Measurements from ENCODE around the gene CTTNBP2.

CTTNBP2 gene

GRCh38 chr7:117796889-117797288 is 76.4 kb downstream of the CTTNBP2 start:
- DNase-seq, result no peak
- in situ Hi-C loops (cut with MboI; ENCODE audit: low pct_unique_long_range_greater_than_20kb, low sequenced_read_pairs), result no loop called here

DNA sequence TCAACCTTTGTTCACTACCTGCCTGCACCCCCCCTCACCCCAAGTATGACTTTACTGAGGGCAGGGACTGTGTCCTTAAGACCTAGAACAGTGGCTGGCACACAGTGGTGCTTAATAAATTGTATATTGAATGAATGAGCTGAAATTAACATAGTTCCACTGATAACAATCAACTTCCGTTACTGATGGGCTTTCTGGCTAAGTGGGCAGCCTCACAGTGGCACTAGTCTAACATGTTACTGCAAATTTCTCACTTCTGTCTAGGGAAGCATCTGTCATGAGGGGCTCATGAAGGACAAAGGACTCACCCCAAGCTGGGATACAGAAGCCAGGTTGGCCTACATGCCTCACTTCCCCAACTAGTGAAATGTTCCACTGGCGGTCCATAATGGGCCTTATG is 79.3 kb downstream of the CTTNBP2 start:
- in situ Hi-C loops (cut with MboI; ENCODE audit: low pct_unique_long_range_greater_than_20kb, low sequenced_read_pairs), result no loop called here
- peak; percentile 12 for DNase-seq

- in situ Hi-C loops (cut with MboI; ENCODE audit: low pct_unique_long_range_greater_than_20kb, low sequenced_read_pairs), result no loop called here
- no peak for DNase-seq
These were observed 79.7 kb downstream of the CTTNBP2 start for GRCh38 chr7:117793521-117793920.

GRCh38 chr7:117791877-117792780 is 81.1 kb downstream of the CTTNBP2 start:
- in situ Hi-C loops (cut with MboI; ENCODE audit: low pct_unique_long_range_greater_than_20kb, low sequenced_read_pairs), result no loop called here
- DNase-seq, result peak; percentile 98

DNA sequence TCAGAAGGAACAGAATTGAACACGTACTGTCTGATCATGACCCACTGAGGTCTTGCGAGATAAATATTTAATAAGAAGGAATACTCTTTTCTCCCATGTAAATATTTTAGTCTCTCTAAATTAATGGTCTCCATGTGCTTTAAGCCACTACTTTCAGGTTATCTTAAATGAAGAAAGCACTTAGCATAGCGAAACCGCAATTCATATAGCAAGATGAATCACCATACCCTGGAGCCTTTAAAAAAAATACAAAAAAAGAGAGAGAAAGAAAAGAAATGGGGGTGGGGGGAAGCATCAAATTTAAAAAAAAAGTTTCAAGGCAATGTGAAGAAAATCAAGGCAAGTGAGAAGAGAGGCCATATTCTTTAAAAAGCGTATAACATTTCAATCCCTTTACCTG is 82.5 kb downstream of the CTTNBP2 start:
- no peak for DNase-seq
- in situ Hi-C loops (cut with MboI; ENCODE audit: low pct_unique_long_range_greater_than_20kb, low sequenced_read_pairs), result no loop called here

DNA sequence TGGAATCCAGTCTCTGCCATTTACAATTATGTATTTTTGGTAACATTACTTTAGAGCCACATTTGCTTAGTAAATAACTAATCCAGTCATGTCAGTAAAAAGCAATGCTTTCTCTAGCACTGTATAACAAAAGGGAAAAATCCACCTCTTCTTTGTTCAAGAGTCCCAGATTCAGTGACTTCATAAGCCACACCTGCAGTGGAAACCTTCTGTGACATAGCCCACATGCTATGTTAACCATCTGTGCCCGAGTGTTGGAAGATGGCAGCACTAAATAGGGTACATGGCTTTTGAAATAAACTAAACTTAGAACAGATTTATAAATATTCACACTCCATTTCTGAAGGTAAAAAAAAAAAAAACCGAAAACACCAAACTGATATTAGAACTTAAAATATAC is 83.0 kb downstream of the CTTNBP2 start:
- in situ Hi-C loops (cut with MboI; ENCODE audit: low pct_unique_long_range_greater_than_20kb, low sequenced_read_pairs), result no loop called here
- DNase-seq, result no peak

DNA sequence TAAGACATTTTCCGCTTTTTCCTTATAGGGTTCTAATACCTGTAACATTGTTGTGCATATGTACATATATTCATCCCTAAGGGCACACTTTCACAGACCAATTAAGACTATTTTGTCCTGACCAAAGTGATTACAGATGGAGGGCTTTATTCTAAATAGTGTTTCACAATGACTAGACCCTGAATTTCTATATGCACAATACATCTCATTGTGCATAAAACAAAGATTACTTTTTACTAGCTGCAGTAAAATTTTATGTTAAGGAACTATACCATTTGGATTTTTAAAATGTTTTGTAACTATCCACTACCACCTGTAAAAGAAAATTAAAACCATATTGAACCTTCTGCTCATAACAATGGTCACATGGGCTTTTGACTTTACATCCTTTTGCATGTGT is 87.8 kb downstream of the CTTNBP2 start:
- no peak for DNase-seq
- in situ Hi-C loops (cut with MboI; ENCODE audit: low pct_unique_long_range_greater_than_20kb, low sequenced_read_pairs), result no loop called here

DNA sequence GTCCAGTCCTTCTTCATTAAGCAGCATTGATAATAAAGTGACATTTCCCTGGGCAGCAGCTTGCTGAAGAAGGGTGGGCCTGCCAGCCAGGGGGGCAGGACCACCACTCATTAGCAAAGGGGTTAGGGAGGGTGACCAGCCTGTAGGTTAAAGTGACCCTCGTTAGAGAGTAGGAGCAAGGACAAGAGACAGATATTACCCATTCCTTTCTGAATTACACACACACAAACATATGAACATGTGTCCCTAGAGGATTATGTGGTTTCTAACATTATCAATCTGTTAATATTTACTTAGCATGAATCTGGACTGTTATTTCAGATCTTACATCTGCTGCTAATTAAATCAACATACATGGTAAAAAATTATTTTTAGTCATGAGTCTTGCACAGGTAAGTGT is 88.9 kb downstream of the CTTNBP2 start:
- in situ Hi-C loops (cut with MboI; ENCODE audit: low pct_unique_long_range_greater_than_20kb, low sequenced_read_pairs), result no loop called here

GRCh38 chr7:117782761-117783160 is 90.5 kb downstream of the CTTNBP2 start:
- in situ Hi-C loops (cut with MboI; ENCODE audit: low pct_unique_long_range_greater_than_20kb, low sequenced_read_pairs), result no loop called here
- no peak for DNase-seq

More for the DNA sequence above, 88.9 kb downstream of the CTTNBP2 start:
- DNase-seq, result no peak

GRCh38 chr7:117781707-117782106 is 91.5 kb downstream of the CTTNBP2 start:
- in situ Hi-C loops (cut with MboI; ENCODE audit: low pct_unique_long_range_greater_than_20kb, low sequenced_read_pairs), result no loop called here
- no peak for DNase-seq

DNA sequence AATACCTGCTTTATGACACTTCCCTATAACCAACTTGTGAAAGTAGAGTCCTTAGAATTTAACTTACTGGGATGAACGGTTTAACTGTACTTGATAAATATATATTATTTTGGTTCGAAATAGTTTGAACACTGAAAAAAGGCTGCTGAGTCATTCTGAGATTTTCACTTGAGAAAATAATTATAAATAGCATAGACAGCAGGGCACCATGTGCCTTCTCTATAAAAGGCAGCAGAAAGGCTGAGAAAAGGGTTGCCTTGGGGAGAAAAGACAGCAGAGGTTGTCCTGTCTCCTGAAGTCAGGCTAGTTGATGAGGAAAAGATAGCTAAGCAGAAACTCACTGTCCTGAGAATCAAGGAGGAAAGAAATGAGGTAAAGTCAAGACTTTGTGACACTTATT is 92.4 kb downstream of the CTTNBP2 start:
- in situ Hi-C loops (cut with MboI; ENCODE audit: low pct_unique_long_range_greater_than_20kb, low sequenced_read_pairs), result no loop called here
- DNase-seq, result no peak

DNA sequence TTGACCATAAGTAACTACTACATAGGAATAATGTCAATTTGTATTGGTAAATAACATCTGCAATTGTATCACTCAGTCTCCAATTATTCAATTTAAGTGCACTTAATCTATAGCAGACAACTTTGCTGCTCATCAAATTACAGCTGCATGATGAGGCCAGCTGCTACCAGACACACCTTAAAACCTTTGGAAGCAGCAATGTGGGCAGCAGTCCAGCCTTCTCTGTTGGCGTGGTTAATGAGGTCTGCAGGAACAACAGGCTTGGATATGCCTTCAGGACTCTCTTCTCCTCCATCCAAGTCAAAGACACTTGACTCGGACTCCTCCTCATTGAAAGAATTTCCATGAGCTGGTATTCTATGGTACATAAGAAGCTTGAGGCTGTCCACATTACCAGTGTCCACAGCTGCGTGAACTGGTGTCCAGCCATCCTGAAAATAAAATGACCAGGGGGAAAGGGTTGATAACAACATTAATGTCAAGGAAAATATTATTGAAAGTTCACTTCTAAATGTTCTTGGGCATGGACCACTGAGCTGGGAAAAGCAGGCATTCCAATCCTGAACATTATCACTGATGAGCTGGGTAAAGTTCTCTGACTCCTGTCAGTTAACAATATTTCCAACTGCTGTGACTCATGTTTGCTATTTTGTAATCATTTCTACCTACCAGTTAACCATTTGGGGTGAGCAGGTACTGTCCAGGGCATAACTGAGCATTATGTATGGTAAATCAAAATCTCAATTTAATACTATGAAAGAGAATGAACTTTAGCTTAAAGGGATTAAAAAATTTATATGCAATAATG is 95.7 kb downstream of the CTTNBP2 start:
- in situ Hi-C loops (cut with MboI; ENCODE audit: low pct_unique_long_range_greater_than_20kb, low sequenced_read_pairs), result no loop called here
- DNase-seq, result no peak

DNA sequence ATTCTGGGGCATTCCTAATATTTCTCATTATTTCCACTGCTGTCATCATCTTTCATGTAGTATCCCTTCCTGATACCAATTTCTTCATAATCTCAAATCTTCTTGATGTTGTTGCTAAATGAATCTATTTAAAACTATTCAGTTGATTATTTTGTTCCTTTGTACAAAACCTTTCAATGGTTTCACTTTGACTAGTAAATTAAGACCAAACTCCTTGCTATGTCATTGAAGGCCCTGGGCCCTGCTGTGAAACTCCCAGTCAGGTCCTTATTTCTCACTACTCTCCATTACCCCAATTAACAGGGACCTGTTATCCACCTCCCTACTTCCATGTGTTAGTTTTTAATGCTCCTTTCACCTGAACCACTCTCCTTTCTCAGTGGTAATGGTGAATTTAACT is 97.0 kb downstream of the CTTNBP2 start:
- in situ Hi-C loops (cut with MboI; ENCODE audit: low pct_unique_long_range_greater_than_20kb, low sequenced_read_pairs), result no loop called here
- DNase-seq, result no peak

DNA sequence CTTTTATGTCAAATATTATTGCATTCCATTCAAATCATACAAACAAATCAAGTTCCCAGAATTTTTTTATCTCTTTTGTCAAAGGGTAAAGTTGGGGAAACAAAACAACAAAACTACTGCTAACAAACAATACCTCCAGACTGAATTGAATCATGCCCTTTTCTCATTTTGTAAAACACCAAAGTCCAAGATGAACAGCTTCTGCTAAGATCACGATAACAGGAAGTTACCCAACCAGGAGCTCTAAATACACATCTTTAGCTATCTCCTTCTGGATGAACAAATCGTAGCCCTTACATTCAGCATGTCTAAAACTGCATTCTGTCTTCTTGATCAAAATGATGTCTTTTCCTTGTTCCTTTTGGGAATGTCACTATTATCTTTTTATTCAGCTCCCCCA is 97.4 kb downstream of the CTTNBP2 start:
- in situ Hi-C loops (cut with MboI; ENCODE audit: low pct_unique_long_range_greater_than_20kb, low sequenced_read_pairs), result no loop called here
- DNase-seq, result peak; percentile 41

GRCh38 chr7:117774943-117775342 is 98.3 kb downstream of the CTTNBP2 start:
- in situ Hi-C loops (cut with MboI; ENCODE audit: low pct_unique_long_range_greater_than_20kb, low sequenced_read_pairs), result no loop called here
- no peak for DNase-seq

DNA sequence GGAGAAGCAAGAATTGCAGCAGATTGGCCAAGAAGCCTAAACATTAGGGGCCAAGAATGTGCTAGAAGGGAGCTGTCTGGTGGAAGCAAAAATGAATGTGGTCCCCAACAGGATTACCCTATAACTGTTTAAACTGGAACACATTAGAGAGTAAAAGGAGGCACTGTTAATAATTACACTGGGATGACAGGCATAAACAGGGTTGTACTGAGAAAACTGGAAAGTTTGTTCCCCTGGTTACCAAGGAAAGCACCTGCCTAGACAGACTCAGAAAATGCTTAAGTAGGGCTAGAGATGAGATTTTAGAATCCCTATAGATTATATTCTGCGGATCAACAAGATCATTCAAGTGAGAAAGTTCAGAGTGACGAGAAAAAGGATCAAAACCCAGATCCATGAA is 100.8 kb downstream of the CTTNBP2 start:
- DNase-seq, result no peak
- in situ Hi-C loops (cut with MboI; ENCODE audit: low pct_unique_long_range_greater_than_20kb, low sequenced_read_pairs), result no loop called here

DNA sequence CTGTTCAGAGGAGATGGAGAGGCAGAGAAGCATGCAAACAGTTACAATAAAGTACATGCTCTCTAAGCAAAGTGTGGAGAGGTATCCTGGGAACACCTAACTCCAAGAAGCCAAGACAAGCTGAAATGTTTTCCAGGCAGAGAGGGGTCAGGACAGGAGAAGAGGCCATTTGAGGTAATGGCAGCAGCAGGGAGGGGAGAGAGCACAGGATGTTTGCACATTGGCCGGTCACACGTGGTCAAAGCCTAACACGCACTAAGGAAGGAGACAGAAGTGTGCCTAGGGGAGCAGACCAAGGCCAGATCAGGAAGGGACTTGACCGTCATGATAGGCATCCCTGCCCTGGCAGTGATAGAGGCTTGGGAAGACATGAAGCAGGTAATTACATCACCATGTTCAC is 101.5 kb downstream of the CTTNBP2 start:
- in situ Hi-C loops (cut with MboI; ENCODE audit: low pct_unique_long_range_greater_than_20kb, low sequenced_read_pairs), result no loop called here
- no peak for DNase-seq

DNA sequence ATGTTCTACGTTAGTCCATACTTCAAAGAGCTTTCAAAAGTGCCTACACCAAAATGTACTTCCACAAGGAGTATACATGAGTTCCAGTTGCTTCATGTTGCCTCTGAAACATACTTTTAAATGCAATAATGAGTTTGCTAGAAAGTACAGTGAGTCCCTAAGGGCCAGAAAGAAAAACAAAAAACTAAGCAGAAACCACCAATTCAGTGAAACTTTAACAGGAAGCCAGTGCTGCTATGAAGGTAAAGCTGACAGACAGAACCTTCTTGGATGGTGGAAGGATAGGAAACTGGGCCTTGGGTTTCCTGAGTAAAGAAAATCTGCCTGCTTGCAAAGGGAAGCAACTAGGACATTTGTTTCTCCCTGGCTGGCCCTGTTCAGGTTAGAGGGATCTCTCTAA is 104.2 kb downstream of the CTTNBP2 start:
- no peak for DNase-seq
- in situ Hi-C loops (cut with MboI; ENCODE audit: low pct_unique_long_range_greater_than_20kb, low sequenced_read_pairs), result no loop called here

- in situ Hi-C loops (cut with MboI; ENCODE audit: low pct_unique_long_range_greater_than_20kb, low sequenced_read_pairs), result no loop called here
- no peak for DNase-seq
These were observed 105.3 kb downstream of the CTTNBP2 start for GRCh38 chr7:117767951-117768350.

- no peak for DNase-seq
- in situ Hi-C loops (cut with MboI; ENCODE audit: low pct_unique_long_range_greater_than_20kb, low sequenced_read_pairs), result no loop called here
These were observed 106.3 kb downstream of the CTTNBP2 start for GRCh38 chr7:117766913-117767312.
